Progenitor cell of endocrine pancreas (in vitro differentiated cells): ENCODE results near the gene ACSF2. TPM values are rescaled to one million over a fixed set of nuclear protein-coding genes. Genes with fewer than 3 reads are reported as not detected.

Experiments used
- DNase-seq: peaks from one replicate; pipeline ENCODE4 v3.0.0; 2021; ENCODE audit warnings: low spot score; ENCODE audit not compliant: unreplicated experiment
- H3K27ac Mint-ChIP-seq: 2 replicates; pipeline ENCODE4 v1.8.0; 2021; ENCODE audit warnings: mild to moderate bottlenecking, moderate library complexity, mixed read lengths
- H3K27me3 Mint-ChIP-seq: 2 replicates; pipeline ENCODE4 v1.8.0; 2021; ENCODE audit warnings: mixed read lengths
- H3K36me3 Mint-ChIP-seq: 2 replicates; pipeline ENCODE4 v1.8.0; 2022; ENCODE audit warnings: mixed read lengths; ENCODE audit not compliant: insufficient read depth
- H3K4me1 Mint-ChIP-seq: 2 replicates; pipeline ENCODE4 v1.8.0; 2021; ENCODE audit warnings: low read depth, mixed read lengths
- H3K4me3 Mint-ChIP-seq: 2 replicates; pipeline ENCODE4 v1.8.0; 2021; ENCODE audit warnings: low read depth, mild to moderate bottlenecking, moderate library complexity, mixed read lengths
- H3K9me3 Mint-ChIP-seq: 2 replicates; pipeline ENCODE4 v1.8.0; 2021; ENCODE audit warnings: low read depth, mixed read lengths
- total RNA-seq: library from RNA; stranded (reverse); gene quantifications from 2 replicates; pipeline ENCODE4 v1.2.1, GENCODE V29; 2021
- TF ChIP-seq, protein P1 (sequence below): fragments of 200-600 bp; sonication (generic); IDR thresholded peaks from one replicate; pipeline ENCODE4 v1.5.0; 2021; ENCODE audit warnings: antibody characterized with exemption, mild to moderate bottlenecking; ENCODE audit not compliant: unreplicated experiment

The ACSF2 gene
- total RNA-seq, 1 donor from 2014 or later: 72.6 TPM

DNA sequence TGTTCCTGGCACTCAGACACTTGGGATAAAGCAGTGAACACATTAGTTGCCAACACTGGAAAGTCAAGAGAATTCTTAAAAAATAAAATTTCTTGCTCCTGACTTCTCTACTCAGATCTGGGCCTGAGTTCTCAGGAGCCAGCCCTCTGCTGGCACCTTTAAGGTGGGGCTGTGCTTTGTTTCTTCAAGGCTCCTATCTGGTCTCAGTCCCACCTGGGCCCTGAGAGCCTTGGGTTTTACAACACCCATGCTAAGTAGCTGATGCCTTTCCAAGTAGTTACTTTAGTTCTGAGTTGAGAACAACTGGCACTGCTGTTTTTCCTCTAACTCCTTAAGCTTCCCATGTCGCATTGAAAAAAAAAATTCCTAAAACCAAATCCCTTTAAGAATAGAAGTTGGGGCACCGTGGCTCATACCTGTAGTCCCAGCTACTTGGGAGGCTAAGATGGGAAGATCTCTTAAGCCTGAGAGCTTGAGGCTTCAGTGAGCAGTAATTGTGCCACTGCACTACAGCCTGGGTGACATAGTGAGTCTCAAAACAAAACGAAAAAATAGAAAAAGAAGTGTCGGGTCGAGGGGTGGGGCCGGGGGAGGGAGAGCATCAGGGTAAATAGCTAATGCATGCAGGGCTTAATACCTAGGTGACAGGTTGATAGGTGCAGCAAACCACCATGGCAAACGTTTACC is 26.1 kb downstream of the ACSF2 start:
- no peak overlapping the region for H3K4me3 Mint-ChIP-seq
- H3K4me1 Mint-ChIP-seq: peaks cover 6% of the 10 kb centered on the region
- H3K36me3 Mint-ChIP-seq: peaks cover 6% of the 10 kb centered on the region
- no peaks in the 10 kb centered on the region for H3K9me3 Mint-ChIP-seq
- no peak for DNase-seq
- H3K27me3 Mint-ChIP-seq: no peaks in the 10 kb centered on the region
- no peak overlapping the region for H3K27ac Mint-ChIP-seq
- TF ChIP-seq, protein P1, sequence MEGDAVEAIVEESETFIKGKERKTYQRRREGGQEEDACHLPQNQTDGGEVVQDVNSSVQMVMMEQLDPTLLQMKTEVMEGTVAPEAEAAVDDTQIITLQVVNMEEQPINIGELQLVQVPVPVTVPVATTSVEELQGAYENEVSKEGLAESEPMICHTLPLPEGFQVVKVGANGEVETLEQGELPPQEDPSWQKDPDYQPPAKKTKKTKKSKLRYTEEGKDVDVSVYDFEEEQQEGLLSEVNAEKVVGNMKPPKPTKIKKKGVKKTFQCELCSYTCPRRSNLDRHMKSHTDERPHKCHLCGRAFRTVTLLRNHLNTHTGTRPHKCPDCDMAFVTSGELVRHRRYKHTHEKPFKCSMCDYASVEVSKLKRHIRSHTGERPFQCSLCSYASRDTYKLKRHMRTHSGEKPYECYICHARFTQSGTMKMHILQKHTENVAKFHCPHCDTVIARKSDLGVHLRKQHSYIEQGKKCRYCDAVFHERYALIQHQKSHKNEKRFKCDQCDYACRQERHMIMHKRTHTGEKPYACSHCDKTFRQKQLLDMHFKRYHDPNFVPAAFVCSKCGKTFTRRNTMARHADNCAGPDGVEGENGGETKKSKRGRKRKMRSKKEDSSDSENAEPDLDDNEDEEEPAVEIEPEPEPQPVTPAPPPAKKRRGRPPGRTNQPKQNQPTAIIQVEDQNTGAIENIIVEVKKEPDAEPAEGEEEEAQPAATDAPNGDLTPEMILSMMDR: no peak

DNA sequence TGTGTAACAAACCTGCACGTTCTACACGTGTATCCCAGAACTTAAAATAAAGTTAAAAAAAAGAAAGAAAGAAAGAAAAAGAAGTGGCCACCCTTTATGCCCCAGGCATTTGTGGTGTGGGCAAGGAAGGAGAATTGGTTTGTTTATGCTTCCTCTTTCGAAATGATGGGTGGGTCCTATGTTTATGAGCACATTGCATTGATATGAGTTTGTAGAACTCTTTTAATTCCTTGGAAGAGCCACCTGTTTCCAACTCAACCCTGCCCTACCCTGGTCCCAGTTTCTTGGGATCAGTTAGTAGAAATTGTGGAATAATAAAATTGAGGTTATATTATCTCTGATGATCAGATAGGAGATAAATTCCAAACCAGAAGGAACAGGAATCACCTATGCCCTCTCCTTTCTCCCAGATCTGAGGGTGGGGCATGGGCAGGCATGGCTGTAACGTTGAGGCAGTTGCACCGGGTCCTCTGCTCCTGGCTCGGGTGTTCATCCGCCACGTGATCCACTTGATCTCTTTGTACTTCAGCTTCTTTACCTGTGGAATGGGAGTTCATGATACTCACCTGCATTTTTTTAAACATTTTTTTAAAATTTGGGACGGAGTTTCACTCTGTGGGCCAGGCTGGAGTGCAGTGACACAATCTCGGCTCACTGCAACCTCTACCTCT is 26.7 kb downstream of the ACSF2 start:
- Mint-ChIP-seq H3K4me1 (peaks cover 6% of the 10 kb centered on the region), H3K27ac (no peak overlapping the region), H3K36me3 (peaks cover 6% of the 10 kb centered on the region), H3K27me3 (no peaks in the 10 kb centered on the region), H3K9me3 (no peaks in the 10 kb centered on the region), H3K4me3 (no peak overlapping the region)
- DNase-seq: no peak
- TF ChIP-seq, protein P1: no peak

- Mint-ChIP-seq H3K27me3 (no peaks in the 10 kb centered on the region), H3K4me3 (no peak overlapping the region), H3K9me3 (no peaks in the 10 kb centered on the region), H3K4me1 (peaks cover 6% of the 10 kb centered on the region), H3K36me3 (peaks cover 8% of the 10 kb centered on the region), H3K27ac (no peak overlapping the region)
- DNase-seq: no peak
- TF ChIP-seq, protein P1: no peak
Observed at GRCh38 chr17:50453901-50454300, 27.9 kb downstream of the ACSF2 start.

- Mint-ChIP-seq H3K27ac (no peak overlapping the region), H3K4me1 (peaks cover 6% of the 10 kb centered on the region), H3K4me3 (no peak overlapping the region), H3K36me3 (peaks cover 6% of the 10 kb centered on the region), H3K9me3 (no peaks in the 10 kb centered on the region), H3K27me3 (no peaks in the 10 kb centered on the region)
- DNase-seq: no peak
- TF ChIP-seq, protein P1: no peak
Observed at GRCh38 chr17:50457621-50458020, 31.6 kb downstream of the ACSF2 start.

GRCh38 chr17:50458270-50458669 is 32.3 kb downstream of the ACSF2 start:
- TF ChIP-seq, protein P1: no peak
- Mint-ChIP-seq H3K36me3 (peaks cover 8% of the 10 kb centered on the region), H3K27ac (peak overlapping the region; percentile 38), H3K27me3 (no peaks in the 10 kb centered on the region), H3K9me3 (no peaks in the 10 kb centered on the region), H3K4me3 (no peak overlapping the region), H3K4me1 (peaks cover 6% of the 10 kb centered on the region)
- no peak for DNase-seq
